ENCODE results near the gene NCBP3.

DNA sequence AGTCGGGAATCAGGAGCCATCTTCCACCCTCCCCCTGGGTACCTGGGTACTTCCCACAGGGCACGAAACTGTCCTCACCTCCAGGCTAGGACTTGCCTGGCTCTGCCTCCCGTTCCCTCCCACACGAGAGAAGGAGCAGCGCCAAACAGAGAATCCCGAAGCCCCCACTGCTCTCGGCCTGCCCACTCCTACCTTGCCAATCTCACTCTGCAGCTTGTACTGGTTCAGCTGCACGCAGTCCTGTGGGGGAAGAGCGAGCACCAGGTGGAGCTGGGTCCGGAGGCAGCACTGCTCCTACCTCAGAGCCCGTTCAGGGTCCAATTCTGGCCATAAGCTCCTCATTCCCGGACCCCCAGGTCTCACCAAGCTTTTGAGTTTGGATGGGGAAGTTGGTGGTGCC is 38.1 kb upstream of the NCBP3 start:
- TF ChIP-seq, protein P1, sequence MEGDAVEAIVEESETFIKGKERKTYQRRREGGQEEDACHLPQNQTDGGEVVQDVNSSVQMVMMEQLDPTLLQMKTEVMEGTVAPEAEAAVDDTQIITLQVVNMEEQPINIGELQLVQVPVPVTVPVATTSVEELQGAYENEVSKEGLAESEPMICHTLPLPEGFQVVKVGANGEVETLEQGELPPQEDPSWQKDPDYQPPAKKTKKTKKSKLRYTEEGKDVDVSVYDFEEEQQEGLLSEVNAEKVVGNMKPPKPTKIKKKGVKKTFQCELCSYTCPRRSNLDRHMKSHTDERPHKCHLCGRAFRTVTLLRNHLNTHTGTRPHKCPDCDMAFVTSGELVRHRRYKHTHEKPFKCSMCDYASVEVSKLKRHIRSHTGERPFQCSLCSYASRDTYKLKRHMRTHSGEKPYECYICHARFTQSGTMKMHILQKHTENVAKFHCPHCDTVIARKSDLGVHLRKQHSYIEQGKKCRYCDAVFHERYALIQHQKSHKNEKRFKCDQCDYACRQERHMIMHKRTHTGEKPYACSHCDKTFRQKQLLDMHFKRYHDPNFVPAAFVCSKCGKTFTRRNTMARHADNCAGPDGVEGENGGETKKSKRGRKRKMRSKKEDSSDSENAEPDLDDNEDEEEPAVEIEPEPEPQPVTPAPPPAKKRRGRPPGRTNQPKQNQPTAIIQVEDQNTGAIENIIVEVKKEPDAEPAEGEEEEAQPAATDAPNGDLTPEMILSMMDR (IDR thresholded peaks at IDR 0.05): no peak
- TF ChIP-seq POLR2A (IDR thresholded peaks at IDR 0.05; ENCODE audit: low read depth): no peak
